Measurements from ENCODE around the gene MFSD6.

Gene MFSD6

DNA sequence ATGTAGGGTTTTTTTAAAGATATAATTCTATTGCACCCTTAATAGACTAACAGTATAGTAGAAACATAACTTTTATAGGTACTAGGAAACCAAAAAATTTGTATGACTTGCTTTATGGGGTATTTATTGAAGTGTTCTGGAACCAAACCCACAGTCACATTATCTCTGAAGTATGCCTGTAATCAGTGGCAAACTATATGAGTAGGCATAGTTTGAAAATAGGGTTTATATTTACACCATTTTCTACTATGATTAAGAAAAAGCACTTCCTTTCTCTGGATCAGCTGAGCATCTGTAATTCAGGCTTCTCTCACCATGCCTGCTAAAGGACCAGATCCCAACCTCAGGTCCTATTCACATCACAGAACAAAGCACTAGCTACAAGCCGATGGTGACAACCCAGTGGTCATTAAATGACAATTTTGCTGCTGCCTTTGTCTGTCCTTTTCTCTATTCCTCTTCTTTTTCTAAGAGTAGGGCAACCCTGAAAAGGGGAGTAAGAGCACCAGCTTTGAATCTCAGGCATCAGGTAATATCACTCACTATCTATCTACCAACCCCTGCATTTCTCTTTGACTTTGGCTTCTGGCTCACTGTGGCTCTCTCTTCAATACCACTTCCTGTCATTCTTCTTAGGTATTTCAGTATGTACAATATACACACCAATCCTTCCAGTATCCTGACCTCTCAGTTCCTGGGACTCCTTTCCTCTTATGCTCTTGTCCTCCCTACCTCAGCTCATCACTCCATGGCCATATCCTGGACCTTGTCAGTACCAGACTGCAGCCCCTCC is 112.0 kb downstream of the MFSD6 start:
- Histone ChIP-seq H3K36me3 (ENCODE audit: control insufficient read depth, low read length) (peaks cover 40% of the 10 kb centered on the region), H3K4me1 (ENCODE audit: control insufficient read depth, low read length) (peaks cover 9% of the 10 kb centered on the region), H3K4me3 (ENCODE audit: low read length) (no peak overlapping the region), H3F3A (ENCODE audit: control insufficient read depth, insufficient read depth) (no peaks in the 10 kb centered on the region), H3K27me3 (ENCODE audit: control insufficient read depth, low read length) (no peaks in the 10 kb centered on the region), H4K20me1 (ENCODE audit: control insufficient read depth, insufficient read depth, low read depth, low read length) (no peaks in the 10 kb centered on the region), H3K4me2 (ENCODE audit: low read length) (no peak overlapping the region), H3K27ac (ENCODE audit: low read depth, low read length) (no peak overlapping the region), H3K9me3 (ENCODE audit: control insufficient read depth, insufficient read depth, low read length) (no peaks in the 10 kb centered on the region), H3K79me2 (ENCODE audit: control insufficient read depth, low read length) (no peaks in the 10 kb centered on the region), H3K9me2 (replicated peaks; ENCODE audit: control insufficient read depth, low read length) (no peaks in the 10 kb centered on the region)
- TF ChIP-seq EZH2phosphoT487 (IDR thresholded peaks at IDR 0.05; ENCODE audit: borderline replicate concordance, low read length), result no peak
- TF ChIP-seq, protein P1, sequence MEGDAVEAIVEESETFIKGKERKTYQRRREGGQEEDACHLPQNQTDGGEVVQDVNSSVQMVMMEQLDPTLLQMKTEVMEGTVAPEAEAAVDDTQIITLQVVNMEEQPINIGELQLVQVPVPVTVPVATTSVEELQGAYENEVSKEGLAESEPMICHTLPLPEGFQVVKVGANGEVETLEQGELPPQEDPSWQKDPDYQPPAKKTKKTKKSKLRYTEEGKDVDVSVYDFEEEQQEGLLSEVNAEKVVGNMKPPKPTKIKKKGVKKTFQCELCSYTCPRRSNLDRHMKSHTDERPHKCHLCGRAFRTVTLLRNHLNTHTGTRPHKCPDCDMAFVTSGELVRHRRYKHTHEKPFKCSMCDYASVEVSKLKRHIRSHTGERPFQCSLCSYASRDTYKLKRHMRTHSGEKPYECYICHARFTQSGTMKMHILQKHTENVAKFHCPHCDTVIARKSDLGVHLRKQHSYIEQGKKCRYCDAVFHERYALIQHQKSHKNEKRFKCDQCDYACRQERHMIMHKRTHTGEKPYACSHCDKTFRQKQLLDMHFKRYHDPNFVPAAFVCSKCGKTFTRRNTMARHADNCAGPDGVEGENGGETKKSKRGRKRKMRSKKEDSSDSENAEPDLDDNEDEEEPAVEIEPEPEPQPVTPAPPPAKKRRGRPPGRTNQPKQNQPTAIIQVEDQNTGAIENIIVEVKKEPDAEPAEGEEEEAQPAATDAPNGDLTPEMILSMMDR (IDR thresholded peaks at IDR 0.05; ENCODE audit: low read depth, low read length, poor library complexity, severe bottlenecking), result no peak

DNA sequence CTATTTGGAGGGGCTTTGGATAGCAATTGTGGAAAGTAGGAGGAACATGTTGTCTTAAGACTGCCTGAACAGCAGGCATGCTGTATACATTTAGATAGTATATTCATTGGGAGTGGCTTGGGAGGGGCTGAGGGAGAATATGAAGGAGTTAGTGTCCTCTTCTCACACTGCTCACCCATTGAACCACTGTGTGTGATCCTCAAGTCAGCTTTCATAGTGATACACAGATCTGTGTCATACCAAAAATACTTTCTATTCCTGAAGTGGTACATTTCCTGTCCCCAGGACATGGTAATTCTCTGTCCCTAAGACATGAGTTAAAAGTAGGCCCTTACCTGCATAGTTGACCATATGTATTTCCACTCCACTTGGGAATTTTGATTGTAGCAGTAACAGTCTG is 116.8 kb downstream of the MFSD6 start:
- TF ChIP-seq EZH2phosphoT487 (IDR thresholded peaks at IDR 0.05; ENCODE audit: borderline replicate concordance, low read length), result no peak
- TF ChIP-seq, protein P1 (IDR thresholded peaks at IDR 0.05; ENCODE audit: low read depth, low read length, poor library complexity, severe bottlenecking), result no peak
- Histone ChIP-seq H4K20me1 (ENCODE audit: control insufficient read depth, insufficient read depth, low read depth, low read length) (no peaks in the 10 kb centered on the region), H3F3A (ENCODE audit: control insufficient read depth, insufficient read depth) (peaks cover 10% of the 10 kb centered on the region), H3K4me1 (ENCODE audit: control insufficient read depth, low read length) (peaks cover 42% of the 10 kb centered on the region), H3K4me3 (ENCODE audit: low read length) (no peak overlapping the region), H3K9me3 (ENCODE audit: control insufficient read depth, insufficient read depth, low read length) (no peaks in the 10 kb centered on the region), H3K27me3 (ENCODE audit: control insufficient read depth, low read length) (no peaks in the 10 kb centered on the region), H3K27ac (ENCODE audit: low read depth, low read length) (no peak overlapping the region), H3K79me2 (ENCODE audit: control insufficient read depth, low read length) (peaks cover 17% of the 10 kb centered on the region), H3K36me3 (ENCODE audit: control insufficient read depth, low read length) (peaks cover 17% of the 10 kb centered on the region), H3K4me2 (ENCODE audit: low read length) (no peak overlapping the region), H3K9me2 (replicated peaks; ENCODE audit: control insufficient read depth, low read length) (no peaks in the 10 kb centered on the region)

DNA sequence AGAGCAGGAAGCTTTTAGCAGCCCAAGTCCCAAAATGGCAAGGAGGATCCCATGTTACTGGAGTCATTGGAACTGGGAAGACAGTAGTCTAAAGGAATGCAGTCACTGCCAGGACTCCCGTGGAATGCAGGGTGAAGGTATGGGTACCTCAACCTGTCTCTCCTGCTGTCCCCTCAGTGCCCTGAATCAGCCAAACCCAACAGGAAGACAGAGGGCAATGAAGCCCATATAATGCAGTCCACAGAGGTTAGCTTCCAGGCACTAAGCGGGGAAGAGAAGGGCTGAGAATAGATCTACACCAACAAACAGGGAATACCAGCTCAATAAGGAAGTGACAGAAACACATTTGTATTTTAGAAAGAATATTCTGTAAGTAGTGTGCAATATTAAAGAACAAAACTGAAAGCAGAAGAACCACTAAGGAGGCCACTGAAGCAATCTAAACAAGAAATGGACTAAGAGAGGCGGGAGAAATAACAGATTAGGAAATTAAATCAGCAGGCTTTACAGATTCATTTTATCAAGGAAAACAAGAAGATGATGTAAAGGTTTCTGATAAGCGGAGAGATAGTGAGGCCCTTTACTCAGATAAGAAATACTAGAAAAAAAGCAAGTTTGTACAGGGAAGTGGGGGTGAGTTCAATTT is 118.1 kb downstream of the MFSD6 start:
- Histone ChIP-seq H3K36me3 (ENCODE audit: control insufficient read depth, low read length) (peaks cover 17% of the 10 kb centered on the region), H3K27me3 (ENCODE audit: control insufficient read depth, low read length) (no peaks in the 10 kb centered on the region), H4K20me1 (ENCODE audit: control insufficient read depth, insufficient read depth, low read depth, low read length) (no peaks in the 10 kb centered on the region), H3K4me3 (ENCODE audit: low read length) (peak overlapping the region; percentile 66), H3K79me2 (ENCODE audit: control insufficient read depth, low read length) (peaks cover 25% of the 10 kb centered on the region), H3K27ac (ENCODE audit: low read depth, low read length) (peak overlapping the region; percentile 63), H3K4me2 (ENCODE audit: low read length) (peak overlapping the region; percentile 79), H3K9me2 (replicated peaks; ENCODE audit: control insufficient read depth, low read length) (no peaks in the 10 kb centered on the region), H3K4me1 (ENCODE audit: control insufficient read depth, low read length) (peaks cover 55% of the 10 kb centered on the region), H3K9me3 (ENCODE audit: control insufficient read depth, insufficient read depth, low read length) (no peaks in the 10 kb centered on the region), H3F3A (ENCODE audit: control insufficient read depth, insufficient read depth) (peaks cover 10% of the 10 kb centered on the region)
- TF ChIP-seq EZH2phosphoT487 (IDR thresholded peaks at IDR 0.05; ENCODE audit: borderline replicate concordance, low read length), result no peak
- TF ChIP-seq, protein P1 (IDR thresholded peaks at IDR 0.05; ENCODE audit: low read depth, low read length, poor library complexity, severe bottlenecking), result no peak
